Effector memory CD4-positive, alpha-beta T cell (primary cell): Measurements from ENCODE around the gene SLC1A1.

Experiments used
- DNase-seq, 3 donors: peaks; one replicate each; pipeline ENCODE4 v3.0.0-alpha.2; 2020
- H3K27ac ChIP-seq: 2 replicates; pipeline ENCODE4 v1.7.0; 2013; ENCODE audit warnings: mild to moderate bottlenecking, low read length, moderate library complexity; ENCODE audit not compliant: insufficient read depth, poor library complexity, severe bottlenecking
- H3K27me3 ChIP-seq: replicated peaks from 2 replicates; pipeline ENCODE4 v1.7.0; 2013; ENCODE audit warnings: mild to moderate bottlenecking, low read length; ENCODE audit not compliant: insufficient read depth, control insufficient read depth, poor library complexity, severe bottlenecking
- H3K36me3 ChIP-seq: 2 replicates; pipeline ENCODE4 v1.7.0; 2013; ENCODE audit warnings: mild to moderate bottlenecking, low read length, moderate library complexity; ENCODE audit not compliant: control insufficient read depth, insufficient read depth
- H3K4me1 ChIP-seq: 2 replicates; pipeline ENCODE4 v1.7.0; 2013; ENCODE audit warnings: low read length, mild to moderate bottlenecking; ENCODE audit not compliant: control insufficient read depth, insufficient read depth, poor library complexity, severe bottlenecking
- H3K4me3 ChIP-seq: 2 replicates; pipeline ENCODE4 v1.7.0; 2013; ENCODE audit warnings: low read length, low read depth, mild to moderate bottlenecking; ENCODE audit not compliant: insufficient read depth, poor library complexity, severe bottlenecking
- H3K9me3 ChIP-seq: 2 replicates; pipeline ENCODE4 v1.7.0; 2013; ENCODE audit warnings: mild to moderate bottlenecking, low read length, moderate library complexity; ENCODE audit not compliant: control insufficient read depth

SLC1A1 gene

GRCh38 chr9:4550777-4551484 lies 60.7 kb downstream of the SLC1A1 start:
- no peaks in the 10 kb centered on the region for H3K9me3 ChIP-seq
- no peaks in the 10 kb centered on the region for H3K36me3 ChIP-seq
- no peaks in the 10 kb centered on the region for H3K27me3 ChIP-seq
- H3K4me1 ChIP-seq: peaks cover 4% of the 10 kb centered on the region
- no peak overlapping the region for H3K27ac ChIP-seq
- DNase-seq: no peak
- no peak overlapping the region for H3K4me3 ChIP-seq

DNA sequence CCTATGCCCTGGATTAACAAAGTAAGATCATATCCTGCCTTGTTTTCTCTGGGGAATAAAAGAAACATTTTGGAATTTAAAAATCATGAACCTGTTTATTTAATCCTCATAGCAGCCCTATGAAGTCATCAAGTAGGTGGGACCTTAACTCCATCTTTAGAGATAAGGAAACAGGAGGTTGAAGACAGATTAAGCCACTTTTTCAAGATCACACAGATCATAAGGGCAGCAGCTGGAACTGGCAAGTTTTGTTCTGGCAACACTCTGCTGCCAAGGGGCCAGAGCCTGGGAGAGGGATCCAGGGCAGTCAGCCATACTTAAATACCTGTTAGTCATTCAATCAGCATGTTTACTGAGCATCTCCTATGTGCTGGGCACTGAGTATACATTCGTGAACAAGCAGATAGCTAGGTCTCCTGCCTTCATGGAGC lies 63.7 kb downstream of the SLC1A1 start:
- Histone ChIP-seq H3K27ac (no peak overlapping the region), H3K4me3 (no peak overlapping the region), H3K9me3 (no peaks in the 10 kb centered on the region), H3K27me3 (no peaks in the 10 kb centered on the region), H3K36me3 (no peaks in the 10 kb centered on the region), H3K4me1 (peaks cover 4% of the 10 kb centered on the region)
- DNase-seq: no peak

DNA sequence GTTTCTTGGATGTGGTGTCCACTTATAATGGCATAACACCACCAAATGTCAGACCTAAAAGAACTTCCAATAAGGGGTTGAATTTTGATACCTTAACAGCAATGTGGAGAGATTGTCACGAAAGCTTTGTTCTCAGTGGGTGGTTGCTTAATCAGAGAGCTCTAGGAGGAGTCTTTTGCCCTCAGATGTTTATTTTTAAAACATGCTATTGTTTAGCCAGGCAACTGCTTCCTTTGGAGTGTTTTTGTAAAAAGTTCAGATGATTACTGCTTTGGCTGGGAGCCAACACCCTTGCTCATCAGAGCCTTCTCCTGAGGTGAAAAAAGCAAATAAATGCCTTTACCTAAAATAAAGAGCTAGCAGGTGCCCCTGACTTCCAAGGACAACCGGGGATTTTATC lies 65.0 kb downstream of the SLC1A1 start:
- no peak overlapping the region for H3K27ac ChIP-seq
- no peak for DNase-seq
- no peak overlapping the region for H3K4me3 ChIP-seq
- H3K36me3 ChIP-seq: no peaks in the 10 kb centered on the region
- H3K27me3 ChIP-seq: no peaks in the 10 kb centered on the region
- H3K9me3 ChIP-seq: no peaks in the 10 kb centered on the region
- peaks cover 4% of the 10 kb centered on the region for H3K4me1 ChIP-seq

- DNase-seq: no peak
- Histone ChIP-seq H3K4me3 (no peak overlapping the region), H3K27me3 (no peaks in the 10 kb centered on the region), H3K27ac (no peak overlapping the region), H3K4me1 (peaks cover 9% of the 10 kb centered on the region), H3K36me3 (no peaks in the 10 kb centered on the region), H3K9me3 (no peaks in the 10 kb centered on the region)
These were observed 68.2 kb downstream of the SLC1A1 start for GRCh38 chr9:4558371-4558998.

DNA sequence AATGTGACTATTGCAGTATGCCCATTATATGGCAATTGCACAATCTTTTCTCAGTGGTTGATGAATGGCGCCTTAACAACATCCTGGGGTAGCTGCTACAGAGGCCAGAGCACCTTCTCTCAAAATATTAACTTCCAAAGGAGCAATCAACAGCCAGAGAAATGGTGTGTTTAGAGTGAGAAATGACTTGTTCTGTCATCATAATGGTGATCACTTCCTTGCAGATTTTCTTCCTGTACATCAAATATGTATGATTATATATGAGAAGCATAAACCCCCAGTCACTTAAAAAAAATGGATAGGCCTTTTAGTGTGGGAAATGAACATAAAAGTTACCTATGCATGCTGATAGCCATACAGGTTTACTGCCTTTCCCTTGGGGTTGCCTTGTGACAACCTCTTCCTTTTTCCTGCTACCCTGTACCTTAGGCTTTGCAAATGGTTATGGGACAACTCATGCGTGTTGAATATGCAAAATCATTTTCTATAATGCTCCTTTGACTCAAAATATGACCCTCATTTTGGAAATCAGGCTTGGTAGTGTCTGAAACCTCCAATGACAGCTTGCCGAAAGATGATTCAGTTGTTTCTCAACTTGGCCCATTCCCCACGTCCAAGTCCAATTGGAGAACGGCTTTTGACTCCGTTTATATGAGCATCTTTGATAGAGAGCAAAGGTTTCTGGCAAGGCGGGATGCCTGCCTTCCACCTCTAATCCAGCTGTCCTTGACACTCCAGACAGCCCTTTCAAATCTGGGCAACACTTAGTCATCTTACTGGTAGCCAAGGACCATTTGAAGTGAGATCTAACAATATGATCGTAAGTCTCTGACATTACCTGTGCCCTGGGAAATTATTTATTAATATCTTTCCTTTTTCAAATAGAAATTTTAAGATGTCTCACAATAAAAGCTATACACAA lies 69.3 kb downstream of the SLC1A1 start:
- Histone ChIP-seq H3K27me3 (no peaks in the 10 kb centered on the region), H3K9me3 (no peaks in the 10 kb centered on the region), H3K27ac (no peak overlapping the region), H3K36me3 (no peaks in the 10 kb centered on the region), H3K4me1 (peaks cover 9% of the 10 kb centered on the region), H3K4me3 (no peak overlapping the region)
- DNase-seq: no peak

- DNase-seq: no peak
- Histone ChIP-seq H3K9me3 (no peaks in the 10 kb centered on the region), H3K27me3 (no peaks in the 10 kb centered on the region), H3K4me3 (no peak overlapping the region), H3K27ac (no peak overlapping the region), H3K4me1 (peaks cover 9% of the 10 kb centered on the region), H3K36me3 (no peaks in the 10 kb centered on the region)
These were observed 72.8 kb downstream of the SLC1A1 start for GRCh38 chr9:4563105-4563504.

DNA sequence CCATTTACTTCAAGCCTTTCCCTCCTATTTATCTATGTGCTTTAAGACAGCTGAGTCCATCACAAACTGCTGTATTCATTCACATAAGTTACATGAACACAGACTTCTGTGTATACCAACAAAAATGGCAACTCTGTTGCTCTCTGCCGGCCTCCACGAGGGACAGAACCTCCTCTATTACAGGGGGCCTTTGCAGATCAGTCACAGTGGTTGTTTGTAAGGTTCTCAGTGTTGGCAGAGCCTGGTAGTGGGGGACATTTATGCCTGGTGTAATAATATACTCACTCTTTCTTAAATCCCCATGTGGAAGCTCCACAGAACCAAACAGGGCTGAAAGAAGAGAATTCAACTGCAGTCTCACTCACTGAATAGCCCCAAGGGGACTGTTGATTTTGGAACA lies 76.5 kb downstream of the SLC1A1 start:
- Histone ChIP-seq H3K4me1 (peaks cover 9% of the 10 kb centered on the region), H3K36me3 (no peaks in the 10 kb centered on the region), H3K9me3 (no peaks in the 10 kb centered on the region), H3K27ac (no peak overlapping the region), H3K27me3 (no peaks in the 10 kb centered on the region), H3K4me3 (no peak overlapping the region)
- no peak for DNase-seq

GRCh38 chr9:4567601-4568000 lies 77.3 kb downstream of the SLC1A1 start:
- Histone ChIP-seq H3K36me3 (no peaks in the 10 kb centered on the region), H3K4me3 (no peak overlapping the region), H3K9me3 (no peaks in the 10 kb centered on the region), H3K4me1 (peaks cover 10% of the 10 kb centered on the region), H3K27ac (no peak overlapping the region), H3K27me3 (no peaks in the 10 kb centered on the region)
- DNase-seq: no peak

DNA sequence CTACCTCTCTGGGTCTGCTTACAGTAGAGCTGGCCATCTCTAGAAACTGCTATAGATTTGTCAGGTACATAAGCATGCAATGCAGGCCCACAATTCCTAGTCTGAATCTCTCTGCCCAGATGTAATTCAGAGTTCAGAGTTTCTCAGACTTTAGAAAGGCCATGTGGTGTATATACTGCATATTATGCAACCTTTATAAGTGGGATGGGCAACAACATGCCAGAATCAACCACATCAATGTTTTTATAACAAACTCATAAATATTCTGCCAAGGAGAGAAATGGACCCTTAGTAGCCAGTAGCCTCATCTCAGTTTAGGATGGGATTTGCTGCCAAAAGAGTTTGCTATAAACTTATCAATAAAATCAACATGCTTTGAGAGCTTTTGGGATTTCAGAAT lies 78.8 kb downstream of the SLC1A1 start:
- DNase-seq: no peak
- no peaks in the 10 kb centered on the region for H3K36me3 ChIP-seq
- no peaks in the 10 kb centered on the region for H3K27me3 ChIP-seq
- H3K9me3 ChIP-seq: no peaks in the 10 kb centered on the region
- H3K27ac ChIP-seq: no peak overlapping the region
- peaks cover 6% of the 10 kb centered on the region for H3K4me1 ChIP-seq
- no peak overlapping the region for H3K4me3 ChIP-seq
